Activated naive CD4-positive, alpha-beta T cell treated with anti-CD3 and anti-CD28 coated beads, Interleukin-2, amount 50 U/mL, for 24 hours (primary cell): ENCODE measurements around the gene IL1RN.

Source experiments
- H3K27ac Mint-ChIP-seq: one replicate; pipeline ENCODE4 v1.8.0; 2021; ENCODE audit warnings: mild to moderate bottlenecking, mixed read lengths
- H3K27me3 Mint-ChIP-seq: one replicate; pipeline ENCODE4 v1.8.0; 2021; ENCODE audit warnings: mixed read lengths
- H3K36me3 Mint-ChIP-seq: one replicate; pipeline ENCODE4 v1.8.0; 2021; ENCODE audit warnings: mixed read lengths
- H3K4me1 Mint-ChIP-seq: one replicate; pipeline ENCODE4 v1.8.0; 2021; ENCODE audit warnings: mixed read lengths
- H3K4me3 Mint-ChIP-seq: one replicate; pipeline ENCODE4 v1.8.0; 2021; ENCODE audit warnings: mild to moderate bottlenecking, mixed read lengths
- H3K9me3 Mint-ChIP-seq: one replicate; pipeline ENCODE4 v1.8.0; 2021; ENCODE audit warnings: mixed read lengths

IL1RN gene, protein sequence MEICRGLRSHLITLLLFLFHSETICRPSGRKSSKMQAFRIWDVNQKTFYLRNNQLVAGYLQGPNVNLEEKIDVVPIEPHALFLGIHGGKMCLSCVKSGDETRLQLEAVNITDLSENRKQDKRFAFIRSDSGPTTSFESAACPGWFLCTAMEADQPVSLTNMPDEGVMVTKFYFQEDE

DNA sequence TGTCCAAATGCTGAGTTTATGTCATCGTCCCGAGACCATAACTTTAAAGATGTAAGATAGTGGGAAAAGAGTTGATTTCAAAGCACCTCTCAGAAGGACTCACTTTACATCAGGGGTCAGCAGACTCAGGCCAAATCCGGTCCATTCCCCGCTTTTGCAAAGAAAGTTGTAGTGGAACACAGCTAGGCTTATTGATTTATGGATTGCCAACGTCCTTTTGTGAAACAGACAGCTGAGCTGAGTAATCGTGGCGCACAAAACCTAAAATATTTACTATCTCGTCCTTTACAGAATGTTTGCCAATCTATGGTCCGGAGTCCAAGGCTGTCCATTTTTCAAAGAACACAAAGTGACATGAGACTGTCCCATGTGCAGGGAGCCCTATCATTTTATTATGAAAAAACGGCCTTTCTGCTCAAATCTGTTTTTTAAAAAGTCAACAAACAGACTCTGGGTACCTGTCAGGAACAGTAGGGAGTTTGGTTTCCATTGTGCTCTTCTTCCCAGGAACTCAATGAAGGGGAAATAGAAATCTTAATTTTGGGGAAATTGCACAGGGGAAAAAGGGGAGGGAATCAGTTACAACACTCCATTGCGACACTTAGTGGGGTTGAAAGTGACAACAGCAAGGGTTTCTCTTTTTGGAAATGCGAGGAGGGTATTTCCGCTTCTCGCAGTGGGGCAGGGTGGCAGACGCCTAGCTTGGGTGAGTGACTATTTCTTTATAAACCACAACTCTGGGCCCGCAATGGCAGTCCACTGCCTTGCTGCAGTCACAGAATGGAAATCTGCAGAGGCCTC, at the start of gene IL1RN:
Gene IL1RN, plus strand, starts transcription at position 754 of the 801 bp plus-strand sequence. Its CDS starts 27 bp downstream, at position 781.
- H3K4me1 Mint-ChIP-seq, result peaks cover 17% of the 10 kb centered on the region

DNA sequence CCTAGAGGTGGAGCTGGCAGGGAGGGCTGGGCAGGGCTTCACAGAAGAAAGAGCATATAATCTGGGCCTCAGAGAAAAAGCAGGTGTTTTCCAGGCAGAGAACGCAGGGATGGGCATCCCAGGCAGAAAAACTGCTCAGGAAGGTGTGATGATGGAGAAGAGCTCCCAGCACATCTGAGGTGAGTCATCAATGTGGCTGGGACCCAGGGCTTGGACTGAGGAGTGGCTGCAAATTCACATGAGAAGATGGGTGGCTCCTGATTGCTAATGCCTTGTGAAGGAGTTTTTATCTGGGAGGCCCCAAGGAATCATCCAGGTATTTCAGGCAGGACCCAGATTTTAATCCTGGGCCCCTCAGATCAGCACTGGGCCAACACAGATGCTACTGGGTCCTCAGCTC, 49.5 kb upstream of the IL1RN start:
- Mint-ChIP-seq H3K27me3 (no peaks in the 10 kb centered on the region), H3K36me3 (no peaks in the 10 kb centered on the region), H3K4me1 (peaks cover 12% of the 10 kb centered on the region), H3K9me3 (no peaks in the 10 kb centered on the region), H3K4me3 (no peak overlapping the region), H3K27ac (no peak overlapping the region)

More for the DNA sequence above, at the start of gene IL1RN:
- Mint-ChIP-seq H3K36me3 (no peaks in the 10 kb centered on the region), H3K4me3 (no peak within 1 kb of the TSS), H3K27ac (no peak within 1 kb of the TSS), H3K9me3 (no peaks in the 10 kb centered on the region), H3K27me3 (peaks cover 2% of the 10 kb centered on the region)

DNA sequence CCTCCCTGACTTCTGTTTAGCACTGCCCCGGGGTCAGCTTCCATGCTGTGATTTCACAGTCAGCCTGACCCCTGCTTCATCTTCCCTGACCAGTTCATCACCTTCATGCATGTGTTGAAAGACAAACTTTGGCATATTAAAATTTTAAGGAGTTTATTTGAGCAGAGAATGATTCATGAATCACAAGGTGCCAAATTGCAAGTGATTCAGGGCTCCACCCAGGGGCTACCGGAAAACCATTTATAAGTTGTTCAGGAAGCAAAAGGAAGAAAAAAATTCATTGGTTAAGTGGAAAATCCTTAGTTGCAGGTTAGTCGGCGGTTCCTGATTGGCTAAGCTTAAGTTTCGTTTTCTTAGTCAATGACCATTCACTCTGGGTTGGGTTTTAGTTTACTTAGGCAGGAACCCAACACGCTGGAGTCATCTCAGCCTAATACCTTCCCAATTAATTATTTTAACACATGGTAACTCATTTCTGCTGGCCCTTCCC, 49.0 kb upstream of the IL1RN start:
- Mint-ChIP-seq H3K4me3 (no peak overlapping the region), H3K4me1 (peaks cover 17% of the 10 kb centered on the region), H3K9me3 (no peaks in the 10 kb centered on the region), H3K27me3 (no peaks in the 10 kb centered on the region), H3K27ac (no peak overlapping the region), H3K36me3 (no peaks in the 10 kb centered on the region)

DNA sequence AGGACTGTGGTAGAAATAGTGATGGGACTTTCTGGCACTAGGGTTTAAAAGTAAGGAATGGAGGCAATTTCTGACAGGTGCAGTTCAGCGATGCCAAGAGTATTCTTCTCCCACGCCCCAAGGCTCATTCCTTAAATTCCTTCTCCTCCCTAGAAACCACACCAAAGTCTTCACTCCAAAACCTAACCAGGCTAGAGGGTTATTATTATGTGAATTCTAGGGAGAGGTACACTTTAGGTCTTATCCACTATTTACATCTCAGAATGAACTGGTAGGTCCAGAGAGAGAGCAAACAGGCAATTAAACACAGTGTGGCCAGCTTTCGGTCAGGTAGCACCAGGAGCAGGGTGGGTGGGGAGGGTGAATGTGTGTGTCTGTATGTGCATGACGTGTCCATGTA, 48.3 kb upstream of the IL1RN start:
- H3K27ac Mint-ChIP-seq, result no peak overlapping the region
- no peak overlapping the region for H3K4me3 Mint-ChIP-seq
- peaks cover 18% of the 10 kb centered on the region for H3K4me1 Mint-ChIP-seq
- no peaks in the 10 kb centered on the region for H3K27me3 Mint-ChIP-seq
- H3K9me3 Mint-ChIP-seq, result no peaks in the 10 kb centered on the region
- H3K36me3 Mint-ChIP-seq, result no peaks in the 10 kb centered on the region

DNA sequence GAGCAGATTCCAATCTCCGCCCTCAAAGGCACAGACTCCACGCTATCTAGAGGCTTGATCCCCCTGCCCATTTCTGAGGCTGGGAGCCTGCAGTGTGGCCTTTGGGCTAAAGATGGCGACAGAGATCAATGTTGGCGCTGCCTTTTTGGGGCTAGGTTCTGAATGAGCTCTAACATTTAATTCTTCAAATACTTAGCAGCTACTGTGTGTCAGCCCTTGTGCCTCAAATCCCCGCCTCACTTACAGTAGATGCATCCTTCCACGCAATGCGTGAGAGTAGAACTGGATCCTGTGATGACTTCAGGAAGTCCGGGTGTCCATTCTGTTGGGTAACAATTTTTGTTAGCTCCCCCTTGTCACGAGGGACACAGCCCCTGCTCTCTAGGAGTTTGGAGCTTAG, 47.3 kb upstream of the IL1RN start:
- Mint-ChIP-seq H3K36me3 (no peaks in the 10 kb centered on the region), H3K27ac (no peak overlapping the region), H3K4me3 (no peak overlapping the region), H3K4me1 (peaks cover 10% of the 10 kb centered on the region), H3K27me3 (no peaks in the 10 kb centered on the region), H3K9me3 (no peaks in the 10 kb centered on the region)

DNA sequence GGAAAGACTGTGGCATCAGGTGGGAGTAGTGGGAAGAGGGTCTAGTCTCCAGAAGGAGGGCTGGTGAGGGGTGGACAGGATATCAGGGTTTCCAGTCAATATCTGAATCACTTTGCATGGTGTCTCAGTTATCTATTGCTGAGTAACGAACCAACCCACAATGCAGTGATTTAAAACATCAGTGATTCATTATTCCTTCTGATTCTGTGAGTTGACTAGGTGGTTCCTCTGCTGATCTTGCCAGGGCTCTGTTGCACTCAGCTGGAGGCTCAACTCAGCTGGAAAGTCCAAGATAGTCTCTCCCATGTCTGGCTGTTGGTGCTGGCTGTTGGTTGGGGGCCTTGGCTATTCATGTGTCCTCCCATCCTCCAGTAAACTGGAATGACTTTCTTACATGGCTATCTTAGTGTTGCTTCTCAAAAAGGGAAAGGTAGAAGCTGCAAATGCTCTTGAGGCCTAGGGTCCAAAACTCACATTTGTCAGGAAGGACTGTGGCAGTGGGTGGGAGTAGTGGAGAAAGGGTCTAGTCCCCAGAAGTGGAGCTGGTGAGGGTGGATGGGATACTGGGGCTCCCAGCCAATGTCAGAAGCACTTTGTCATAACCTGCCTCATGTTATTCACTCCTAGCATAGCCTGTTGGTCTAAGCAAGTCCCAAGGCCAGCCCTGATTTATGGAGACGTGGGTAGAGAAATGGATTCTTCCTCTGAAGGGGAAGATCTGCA, 45.7 kb upstream of the IL1RN start:
- no peaks in the 10 kb centered on the region for H3K9me3 Mint-ChIP-seq
- H3K27ac Mint-ChIP-seq, result no peak overlapping the region
- peaks cover 2% of the 10 kb centered on the region for H3K36me3 Mint-ChIP-seq
- H3K4me1 Mint-ChIP-seq, result peaks cover 7% of the 10 kb centered on the region
- H3K27me3 Mint-ChIP-seq, result no peaks in the 10 kb centered on the region
- no peak overlapping the region for H3K4me3 Mint-ChIP-seq

DNA sequence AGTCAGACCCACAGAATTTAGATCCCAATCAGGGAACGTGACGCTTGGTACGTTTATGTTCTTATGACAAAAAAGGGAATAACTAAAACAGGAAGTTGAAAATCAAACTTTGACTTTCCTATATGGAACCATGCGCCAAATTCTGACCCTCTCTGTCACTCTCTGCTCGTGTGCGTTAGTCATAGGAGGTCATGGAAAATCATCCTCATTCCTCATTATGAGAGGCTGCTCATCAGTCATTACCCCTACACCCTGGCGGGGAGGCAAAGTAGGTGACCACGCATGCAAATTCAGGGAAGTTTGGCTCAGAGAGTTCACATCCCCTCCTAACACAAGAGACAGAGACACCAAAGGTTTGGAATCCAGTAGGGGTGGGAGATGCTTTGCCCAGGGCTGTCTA, 44.1 kb upstream of the IL1RN start:
- H3K27me3 Mint-ChIP-seq, result no peaks in the 10 kb centered on the region
- peaks cover 2% of the 10 kb centered on the region for H3K36me3 Mint-ChIP-seq
- H3K4me1 Mint-ChIP-seq, result peaks cover 7% of the 10 kb centered on the region
- no peaks in the 10 kb centered on the region for H3K9me3 Mint-ChIP-seq
- H3K4me3 Mint-ChIP-seq, result no peak overlapping the region
- H3K27ac Mint-ChIP-seq, result peak overlapping the region; percentile 27

DNA sequence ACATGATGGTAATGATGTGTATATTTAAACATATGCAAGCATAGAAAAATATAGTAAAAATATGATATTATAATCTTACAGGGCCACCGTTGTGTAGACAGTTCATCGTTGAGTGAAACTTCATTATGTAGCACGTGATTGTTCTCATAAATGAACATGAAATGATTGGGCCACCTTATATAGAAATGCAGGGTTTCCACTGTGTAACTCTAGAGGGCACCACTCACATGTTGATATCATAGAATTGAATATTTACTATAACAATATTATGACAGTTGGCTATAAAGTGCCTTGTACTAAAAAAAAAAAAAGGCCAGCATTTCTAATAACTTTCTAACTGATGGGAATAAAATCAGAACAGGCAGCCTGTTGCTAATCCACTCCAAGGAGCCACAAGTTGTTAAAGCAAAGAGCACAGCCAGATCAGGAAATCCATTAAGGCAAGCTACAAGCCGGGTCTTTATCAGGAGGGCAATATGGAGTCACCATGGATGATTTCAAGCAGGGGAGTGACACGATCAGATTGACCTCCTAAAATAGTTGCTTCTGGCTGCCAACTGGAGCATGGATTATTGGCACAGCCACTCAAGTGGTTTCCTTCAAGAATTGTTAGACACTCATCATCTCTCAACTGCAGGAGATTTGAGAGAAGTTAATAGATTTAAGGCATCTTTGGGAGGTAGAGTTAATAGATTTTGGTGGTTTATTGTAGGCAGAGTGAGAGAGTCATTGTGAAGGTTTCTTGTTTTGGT, 43.0 kb upstream of the IL1RN start:
- Mint-ChIP-seq H3K27ac (no peak overlapping the region), H3K4me1 (peaks cover 7% of the 10 kb centered on the region), H3K36me3 (peaks cover 2% of the 10 kb centered on the region), H3K9me3 (no peaks in the 10 kb centered on the region), H3K4me3 (no peak overlapping the region), H3K27me3 (no peaks in the 10 kb centered on the region)

DNA sequence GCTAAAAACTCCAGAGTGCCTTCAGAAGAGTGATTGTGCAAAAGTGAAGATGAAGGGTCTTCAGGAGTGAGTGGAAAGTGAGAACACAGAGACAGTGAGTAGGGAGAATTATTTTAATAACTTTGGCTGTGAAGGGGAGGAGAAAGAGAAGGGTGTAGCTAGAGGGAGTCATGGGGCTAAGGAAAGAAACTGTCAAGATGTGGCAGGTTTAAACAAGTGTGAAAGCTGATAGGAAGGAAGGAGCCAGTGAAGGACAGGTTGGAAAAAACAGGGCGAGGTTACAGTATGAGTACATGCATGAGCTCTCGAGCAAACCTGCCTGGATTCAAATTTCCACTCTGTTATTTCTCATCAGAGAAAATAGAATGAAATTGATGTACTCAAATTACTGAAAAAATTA, 41.9 kb upstream of the IL1RN start:
- Mint-ChIP-seq H3K9me3 (no peaks in the 10 kb centered on the region), H3K4me1 (peaks cover 7% of the 10 kb centered on the region), H3K4me3 (no peak overlapping the region), H3K36me3 (peaks cover 2% of the 10 kb centered on the region), H3K27ac (no peak overlapping the region), H3K27me3 (no peaks in the 10 kb centered on the region)

DNA sequence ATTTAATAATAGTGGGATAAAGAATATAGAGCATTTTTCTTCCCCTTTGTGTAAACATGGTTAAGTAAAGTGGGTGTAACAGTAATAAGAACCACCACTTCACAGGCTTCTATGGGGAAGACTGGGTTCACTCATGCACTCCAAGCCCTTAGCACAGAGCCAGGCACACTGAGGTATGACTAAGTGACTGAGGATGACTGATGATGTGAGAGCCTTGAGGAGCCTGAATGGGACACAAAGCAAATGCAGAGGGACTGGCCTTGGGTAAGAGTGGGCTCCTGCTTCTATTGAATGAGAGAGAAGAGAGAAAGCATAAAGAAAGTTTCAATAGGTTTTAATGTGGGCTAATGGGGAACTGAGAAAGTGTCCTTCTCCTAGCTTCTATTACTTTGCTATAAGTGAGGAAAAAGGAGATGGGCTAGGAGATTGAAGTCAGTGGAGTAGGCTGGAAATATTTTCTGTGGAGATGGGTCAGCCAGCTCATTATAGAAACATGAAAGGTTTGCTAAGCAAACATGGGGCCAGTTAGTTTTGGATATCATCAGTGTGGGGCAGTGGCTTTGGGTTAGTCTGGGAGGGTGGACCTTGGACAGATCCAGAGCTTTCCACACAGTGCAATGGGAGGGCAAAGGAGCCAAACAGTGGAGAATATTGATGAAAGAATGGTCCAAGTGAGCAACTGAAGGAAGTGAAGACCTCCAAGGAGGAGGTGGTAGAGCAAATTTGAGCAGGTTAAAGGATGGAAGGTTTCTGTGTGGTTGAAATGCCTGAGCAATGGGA, 39.0 kb upstream of the IL1RN start:
- H3K4me1 Mint-ChIP-seq, result peaks cover 1% of the 10 kb centered on the region
- H3K27me3 Mint-ChIP-seq, result no peaks in the 10 kb centered on the region
- peaks cover 2% of the 10 kb centered on the region for H3K36me3 Mint-ChIP-seq
- H3K4me3 Mint-ChIP-seq, result no peak overlapping the region
- no peak overlapping the region for H3K27ac Mint-ChIP-seq
- H3K9me3 Mint-ChIP-seq, result no peaks in the 10 kb centered on the region

DNA sequence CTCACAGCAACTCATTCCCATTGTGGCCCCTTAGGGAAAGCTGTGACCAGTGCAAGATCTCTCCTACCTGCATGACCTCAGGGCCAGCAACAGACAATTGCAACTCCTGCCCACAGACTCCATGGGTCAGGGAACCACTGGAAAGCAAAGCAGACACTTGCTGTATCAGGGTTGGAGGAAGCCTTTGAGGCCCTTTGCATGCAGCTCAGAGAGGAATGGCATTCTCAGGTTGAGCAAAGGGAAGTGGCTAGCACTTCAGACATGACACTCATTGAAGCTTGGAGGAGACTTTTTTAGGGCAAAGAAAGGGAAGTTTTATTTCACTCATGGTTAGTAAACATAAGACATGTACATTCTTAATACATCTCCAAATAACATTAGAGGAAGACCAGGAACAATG, 37.5 kb upstream of the IL1RN start:
- H3K27ac Mint-ChIP-seq, result no peak overlapping the region
- no peaks in the 10 kb centered on the region for H3K4me1 Mint-ChIP-seq
- H3K9me3 Mint-ChIP-seq, result no peaks in the 10 kb centered on the region
- H3K27me3 Mint-ChIP-seq, result no peaks in the 10 kb centered on the region
- H3K4me3 Mint-ChIP-seq, result no peak overlapping the region
- peaks cover 2% of the 10 kb centered on the region for H3K36me3 Mint-ChIP-seq

DNA sequence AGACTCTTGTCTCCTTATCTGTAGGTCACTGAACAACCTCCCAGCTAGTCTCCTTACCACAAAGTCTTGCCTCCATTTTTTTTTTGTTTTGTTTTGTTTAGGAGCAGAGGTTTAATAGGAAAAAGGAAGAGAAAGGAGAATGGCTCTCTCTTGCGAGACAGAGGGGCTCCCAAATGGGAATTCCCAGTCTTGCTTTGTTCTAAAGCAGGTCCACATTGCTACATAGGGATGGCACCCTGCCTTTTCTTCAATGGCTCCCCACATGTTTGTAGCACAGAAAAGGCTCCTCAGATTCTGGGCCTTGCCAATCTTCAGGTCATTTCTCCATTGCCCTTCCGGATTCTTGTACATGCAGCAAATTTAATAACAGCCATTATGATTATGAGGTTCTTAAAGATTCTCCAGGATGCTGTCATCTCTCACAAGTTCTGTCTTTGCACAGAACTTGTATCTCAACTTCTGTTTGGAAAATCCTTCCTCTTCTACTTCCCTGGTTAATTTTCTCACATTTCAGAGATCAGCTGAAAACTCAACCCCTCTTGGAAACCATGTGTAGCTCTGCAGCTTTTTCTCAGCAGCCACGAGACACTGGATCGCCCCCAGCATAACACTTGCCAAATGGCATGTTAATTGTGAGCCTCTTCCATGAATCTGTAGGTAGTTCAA, 36.0 kb upstream of the IL1RN start:
- no peaks in the 10 kb centered on the region for H3K36me3 Mint-ChIP-seq
- H3K9me3 Mint-ChIP-seq, result no peaks in the 10 kb centered on the region
- H3K4me3 Mint-ChIP-seq, result no peak overlapping the region
- H3K4me1 Mint-ChIP-seq, result no peaks in the 10 kb centered on the region
- H3K27me3 Mint-ChIP-seq, result no peaks in the 10 kb centered on the region
- no peak overlapping the region for H3K27ac Mint-ChIP-seq

DNA sequence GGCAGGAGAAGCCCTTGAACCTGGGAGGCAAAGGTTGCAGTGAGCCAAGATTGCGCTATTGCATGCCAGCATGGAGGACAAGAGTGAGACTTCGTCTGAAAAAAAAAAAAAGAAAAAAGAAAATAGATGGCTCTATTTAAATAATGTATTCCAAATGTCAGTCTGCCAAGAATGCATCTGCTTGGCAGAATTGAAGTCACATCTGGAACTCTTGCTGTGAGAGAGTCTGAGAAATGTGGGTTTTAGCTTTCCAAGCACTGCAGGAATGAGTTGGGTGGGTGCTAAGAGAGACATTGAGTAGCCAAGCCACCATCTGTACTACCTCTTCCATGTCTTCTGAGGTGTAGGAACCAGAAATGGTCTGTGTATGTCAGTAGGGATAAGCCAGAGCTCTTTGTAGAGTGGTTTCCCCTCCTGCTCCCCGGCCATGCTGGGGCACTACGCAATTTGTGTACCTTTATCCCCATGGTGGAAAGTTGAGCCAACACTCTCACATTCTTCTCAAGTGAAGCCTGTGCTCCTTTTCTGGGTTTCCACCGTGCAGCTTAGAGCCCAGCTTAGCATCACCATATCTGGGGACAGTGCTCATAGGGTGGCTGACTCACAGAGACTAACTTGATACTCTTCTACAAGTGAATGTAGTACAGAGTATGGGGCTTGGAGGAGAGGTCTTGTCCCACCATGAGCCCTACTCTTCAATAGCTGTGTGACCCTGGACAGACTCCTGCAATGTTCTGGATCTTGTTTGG, 34.4 kb upstream of the IL1RN start:
- Mint-ChIP-seq H3K4me3 (no peak overlapping the region), H3K9me3 (peaks cover 6% of the 10 kb centered on the region), H3K27ac (no peak overlapping the region), H3K27me3 (no peaks in the 10 kb centered on the region), H3K36me3 (peaks cover 5% of the 10 kb centered on the region), H3K4me1 (peaks cover 8% of the 10 kb centered on the region)

DNA sequence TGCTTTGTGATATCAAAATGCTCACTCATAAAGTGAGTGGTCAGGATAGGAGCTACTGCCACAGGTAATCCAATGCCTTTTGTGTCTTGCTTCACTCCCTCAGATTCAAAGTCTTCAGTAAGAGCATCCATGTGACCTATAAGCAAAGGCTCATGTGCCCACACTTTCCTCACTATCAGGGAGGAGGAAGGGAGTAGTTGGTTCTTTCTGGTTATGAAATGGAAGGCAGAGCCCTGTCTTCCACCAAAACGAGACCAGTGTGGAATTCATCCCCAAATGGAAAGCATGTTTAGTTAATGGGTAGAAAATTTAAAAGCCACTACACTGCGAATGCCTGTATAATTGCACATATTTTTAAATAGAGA, 33.8 kb upstream of the IL1RN start:
- peaks cover 7% of the 10 kb centered on the region for H3K9me3 Mint-ChIP-seq
- H3K36me3 Mint-ChIP-seq, result peaks cover 5% of the 10 kb centered on the region
- peaks cover 13% of the 10 kb centered on the region for H3K4me1 Mint-ChIP-seq
- H3K27ac Mint-ChIP-seq, result no peak overlapping the region
- no peaks in the 10 kb centered on the region for H3K27me3 Mint-ChIP-seq
- H3K4me3 Mint-ChIP-seq, result no peak overlapping the region
